Stimulated activated CD8-positive, alpha-beta memory T cell treated with anti-CD3 and anti-CD28 coated beads, Interleukin-12 subunit alpha, Interleukin-12 subunit beta, amount 100 ng/mL, for 4 hours (primary cell): ENCODE data around the gene OPA3.

Source experiments
- DNase-seq: peaks from one replicate; pipeline ENCODE4 v3.0.0-alpha.2; 2020; ENCODE audit warnings: low read depth

OPA3 gene

GRCh38 chr19:45478454-45479238, 106.0 kb downstream of the OPA3 start:
- peak; percentile 78 for DNase-seq

GRCh38 chr19:45477713-45478453, 106.7 kb downstream of the OPA3 start:
- DNase-seq: no peak
